HepG2 (cell line): ENCODE data around the gene RARG. TPM values are rescaled to one million over a fixed set of nuclear protein-coding genes. Genes with fewer than 3 reads are reported as not detected.
A peak's percentile ranks its signal among the peaks of the same experiment; 100 is the strongest.

Experiments
- ARID2 ChIP-seq: sonication (generic); formaldehyde crosslinking; IDR thresholded peaks from 2 replicates; pipeline ENCODE4 v1.8.1; 2022; ENCODE audit warnings: mild to moderate bottlenecking, missing genetic modification reagents, borderline replicate concordance
- CAMTA2 ChIP-seq: sonication (generic); formaldehyde crosslinking; IDR thresholded peaks from 2 replicates; pipeline ENCODE4 v1.4.0; 2020; ENCODE audit warnings: mild to moderate bottlenecking, missing genetic modification reagents, borderline replicate concordance
- FOXJ3 ChIP-seq: sonication (generic); formaldehyde crosslinking; IDR thresholded peaks from 2 replicates; pipeline ENCODE4 v1.4.0; 2020; ENCODE audit warnings: missing genetic modification reagents, mild to moderate bottlenecking, borderline replicate concordance
- GABPA ChIP-seq, 2 experiments: IDR thresholded peaks; 2 replicates each; pipeline ENCODE4 v1.6.1; 2011 to 2016; ENCODE audit warnings: low read depth in 2 of 2, low read length in 1 of 2, missing biosample characterization in 1 of 2, missing genetic modification characterization in 1 of 2
- MEIS2 ChIP-seq: sonication (generic); formaldehyde crosslinking; IDR thresholded peaks from 2 replicates; pipeline ENCODE4 v1.9.0; 2021; ENCODE audit warnings: mild to moderate bottlenecking, missing genetic modification reagents
- NFIB ChIP-seq: sonication (generic); formaldehyde crosslinking; IDR thresholded peaks from 2 replicates; pipeline ENCODE4 v1.9.0; 2021; ENCODE audit warnings: missing genetic modification reagents, mild to moderate bottlenecking, borderline replicate concordance
- NONO ChIP-seq, 2 experiments: fragments of 450-650 bp in 1 of 2; sonication (generic) in 1 of 2; formaldehyde crosslinking in 1 of 2; IDR thresholded peaks in 1 of 2; conservative IDR thresholded peaks in 1 of 2; 2 replicates each; pipeline versions ENCODE4 v1.6.1 to v1.8.0; 2017 to 2022; ENCODE audit warnings: mild to moderate bottlenecking in 1 of 2, missing genetic modification reagents in 1 of 2, moderate library complexity in 1 of 2
- RAD51 ChIP-seq: fragments of 450-650 bp; IDR thresholded peaks from 2 replicates; pipeline ENCODE4 v1.6.1; 2016; ENCODE audit warnings: borderline replicate concordance
- SIN3B ChIP-seq: fragments of 150-350 bp; IDR thresholded peaks from 2 replicates; pipeline ENCODE4 v1.6.1; 2014; ENCODE audit warnings: low read length
- SNAPC2 ChIP-seq: sonication (generic); formaldehyde crosslinking; IDR thresholded peaks from 2 replicates; pipeline ENCODE4 v1.8.1; 2022; ENCODE audit warnings: mild to moderate bottlenecking, missing genetic modification reagents
- SOX13 ChIP-seq, 3 experiments: fragments of 450-650 bp in 1 of 3; sonication (generic) in 1 of 3; formaldehyde crosslinking in 1 of 3; IDR thresholded peaks in 2 of 3; conservative IDR thresholded peaks in 1 of 3; 2 replicates each; pipeline versions ENCODE4 v1.5.0 to v1.6.1; 2016 to 2020; ENCODE audit warnings: antibody characterized with exemption in 1 of 3, mild to moderate bottlenecking in 1 of 3, missing compliant biosample characterization in 1 of 3, missing genetic modification reagents in 1 of 3, moderate library complexity in 1 of 3
- ZBTB7B ChIP-seq: sonication (generic); formaldehyde crosslinking; IDR thresholded peaks from 2 replicates; pipeline ENCODE4 v1.4.0; 2020; ENCODE audit warnings: missing genetic modification reagents
- ZFP1 ChIP-seq: IDR thresholded peaks from 2 replicates; pipeline ENCODE4 v1.6.1; 2016
- ZNF850 ChIP-seq: sonication (generic); formaldehyde crosslinking; conservative IDR thresholded peaks from 2 replicates; pipeline ENCODE4 v1.9.0; 2021; ENCODE audit warnings: mild to moderate bottlenecking, missing genetic modification reagents
- polyA plus RNA-seq, 8 experiments: library from polyadenylated mRNA; depleted of rRNA in 3 of 8; stranded (reverse) in 7 of 8; unstranded in 1 of 8; fragments of >200 nt; fragmentation: Illumina TruSeq in 4 of 8; extraction: Trizol in 4 of 8; gene quantifications; 2 replicates each; pipeline versions ENCODE4 v1.2.1 to v1.2.3, GENCODE V29; 2011 to 2016; ENCODE audit warnings: low read depth in 4 of 8, missing spikeins in 1 of 8, mixed read lengths in 1 of 8; ENCODE audit not compliant: insufficient read depth in 1 of 8
- total RNA-seq, 5 experiments: library from RNA; depleted of rRNA; stranded (reverse); fragments of >200 nt; fragmentation: Illumina TruSeq; extraction: Trizol; gene quantifications; 2 replicates each; pipeline ENCODE4 v1.2.3, GENCODE V29; 2016; ENCODE audit warnings: low read depth in 1 of 5
- TF ChIP-seq, protein P1 (sequence below): sonication (generic); formaldehyde crosslinking; IDR thresholded peaks from 2 replicates; pipeline ENCODE4 v1.5.0; 2020; ENCODE audit warnings: missing genetic modification reagents
- TF ChIP-seq, protein P2 (sequence below): sonication (generic); formaldehyde crosslinking; IDR thresholded peaks from 2 replicates; pipeline ENCODE4; 2020; ENCODE audit warnings: missing genetic modification reagents, mild to moderate bottlenecking, borderline replicate concordance
- TF ChIP-seq, protein P3 (sequence below): sonication (generic); formaldehyde crosslinking; IDR thresholded peaks from 2 replicates; pipeline ENCODE4 v1.8.1; 2023; ENCODE audit warnings: mild to moderate bottlenecking, inconsistent platforms, moderate library complexity, missing genetic modification reagents, borderline replicate concordance
- TF ChIP-seq, protein P4 (sequence below): sonication (generic); formaldehyde crosslinking; IDR thresholded peaks from 2 replicates; pipeline ENCODE4 v1.5.0; 2020; ENCODE audit warnings: missing genetic modification reagents

The RARG gene
- total and polyA plus RNA-seq, 2 of the 13 experiments (the other 11 are each of a cell fraction or from before 2014, with no cell fraction given): 0.77 to 1.5 TPM

DNA sequence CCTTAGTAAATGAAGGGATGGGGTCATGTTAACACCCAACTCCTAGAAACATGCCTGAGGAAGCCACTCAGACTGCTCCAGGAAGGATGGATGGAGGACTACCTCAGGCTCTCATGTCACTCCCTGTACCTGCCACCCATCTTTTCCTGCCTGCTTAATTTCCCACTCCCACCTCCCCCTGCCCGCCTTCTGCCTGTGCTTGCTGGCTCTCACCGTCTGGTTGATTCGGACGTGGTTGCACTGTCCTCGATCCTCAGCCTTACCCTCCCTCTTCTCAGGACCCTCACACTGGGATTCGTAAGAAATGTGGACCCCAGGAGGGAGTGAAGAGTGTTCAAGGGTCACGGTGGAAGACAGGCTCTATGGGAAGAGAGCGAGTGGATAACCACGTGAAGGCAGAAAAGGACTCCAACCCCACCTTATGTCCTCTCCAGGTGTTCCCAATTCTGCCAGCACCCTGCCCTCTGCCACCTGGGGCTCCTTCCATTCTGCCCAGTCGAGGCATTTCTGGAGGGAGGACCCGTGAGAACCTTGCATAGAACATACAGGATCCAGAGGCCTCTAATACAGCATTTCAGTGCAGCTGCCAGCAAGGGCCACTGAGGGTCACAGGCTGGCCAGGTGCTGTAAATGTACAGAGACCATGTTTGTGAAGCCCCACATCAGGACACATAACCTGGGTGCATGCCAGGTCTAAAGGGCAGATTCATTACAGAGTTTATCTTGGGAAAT is 37.9 kb downstream of the RARG start (continued):
- TF ChIP-seq ZFP1 (CRISPR knock-in tag) (no peak), ZNF850 (no peak), SOX13 (IDR thresholded peaks at IDR 0.05) (no peak), SOX13 (CRISPR knock-in tag; conservative IDR thresholded peaks at IDR 0.05 in 1 of 2, IDR thresholded peaks at IDR 0.05 in 1 of 2) (no peak), FOXJ3 (no peak), ARID2 (CRISPR knock-in tag) (no peak), ZBTB7B (CRISPR knock-in tag) (peak; percentile 35; the same call in 1 of the 2 replicates), SIN3B (no peak), RAD51 (no peak), CAMTA2 (CRISPR knock-in tag) (no peak), NONO (IDR thresholded peaks at IDR 0.05) (no peak), NONO (CRISPR knock-in tag; conservative IDR thresholded peaks at IDR 0.05) (peak; percentile 34), MEIS2 (CRISPR knock-in tag) (no peak), NFIB (CRISPR knock-in tag) (no peak), GABPA (IDR thresholded peaks at IDR 0.05; ENCODE audit: low read depth, low read length) (no peak), GABPA (CRISPR knock-in tag; IDR thresholded peaks at IDR 0.05; ENCODE audit: low read depth) (no peak), SNAPC2 (CRISPR knock-in tag) (no peak)
- TF ChIP-seq, protein P1, sequence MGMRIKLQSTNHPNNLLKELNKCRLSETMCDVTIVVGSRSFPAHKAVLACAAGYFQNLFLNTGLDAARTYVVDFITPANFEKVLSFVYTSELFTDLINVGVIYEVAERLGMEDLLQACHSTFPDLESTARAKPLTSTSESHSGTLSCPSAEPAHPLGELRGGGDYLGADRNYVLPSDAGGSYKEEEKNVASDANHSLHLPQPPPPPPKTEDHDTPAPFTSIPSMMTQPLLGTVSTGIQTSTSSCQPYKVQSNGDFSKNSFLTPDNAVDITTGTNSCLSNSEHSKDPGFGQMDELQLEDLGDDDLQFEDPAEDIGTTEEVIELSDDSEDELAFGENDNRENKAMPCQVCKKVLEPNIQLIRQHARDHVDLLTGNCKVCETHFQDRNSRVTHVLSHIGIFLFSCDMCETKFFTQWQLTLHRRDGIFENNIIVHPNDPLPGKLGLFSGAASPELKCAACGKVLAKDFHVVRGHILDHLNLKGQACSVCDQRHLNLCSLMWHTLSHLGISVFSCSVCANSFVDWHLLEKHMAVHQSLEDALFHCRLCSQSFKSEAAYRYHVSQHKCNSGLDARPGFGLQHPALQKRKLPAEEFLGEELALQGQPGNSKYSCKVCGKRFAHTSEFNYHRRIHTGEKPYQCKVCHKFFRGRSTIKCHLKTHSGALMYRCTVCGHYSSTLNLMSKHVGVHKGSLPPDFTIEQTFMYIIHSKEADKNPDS: no peak
- TF ChIP-seq, protein P2, sequence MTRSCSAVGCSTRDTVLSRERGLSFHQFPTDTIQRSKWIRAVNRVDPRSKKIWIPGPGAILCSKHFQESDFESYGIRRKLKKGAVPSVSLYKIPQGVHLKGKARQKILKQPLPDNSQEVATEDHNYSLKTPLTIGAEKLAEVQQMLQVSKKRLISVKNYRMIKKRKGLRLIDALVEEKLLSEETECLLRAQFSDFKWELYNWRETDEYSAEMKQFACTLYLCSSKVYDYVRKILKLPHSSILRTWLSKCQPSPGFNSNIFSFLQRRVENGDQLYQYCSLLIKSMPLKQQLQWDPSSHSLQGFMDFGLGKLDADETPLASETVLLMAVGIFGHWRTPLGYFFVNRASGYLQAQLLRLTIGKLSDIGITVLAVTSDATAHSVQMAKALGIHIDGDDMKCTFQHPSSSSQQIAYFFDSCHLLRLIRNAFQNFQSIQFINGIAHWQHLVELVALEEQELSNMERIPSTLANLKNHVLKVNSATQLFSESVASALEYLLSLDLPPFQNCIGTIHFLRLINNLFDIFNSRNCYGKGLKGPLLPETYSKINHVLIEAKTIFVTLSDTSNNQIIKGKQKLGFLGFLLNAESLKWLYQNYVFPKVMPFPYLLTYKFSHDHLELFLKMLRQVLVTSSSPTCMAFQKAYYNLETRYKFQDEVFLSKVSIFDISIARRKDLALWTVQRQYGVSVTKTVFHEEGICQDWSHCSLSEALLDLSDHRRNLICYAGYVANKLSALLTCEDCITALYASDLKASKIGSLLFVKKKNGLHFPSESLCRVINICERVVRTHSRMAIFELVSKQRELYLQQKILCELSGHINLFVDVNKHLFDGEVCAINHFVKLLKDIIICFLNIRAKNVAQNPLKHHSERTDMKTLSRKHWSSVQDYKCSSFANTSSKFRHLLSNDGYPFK (CRISPR knock-in tag): no peak
- TF ChIP-seq, protein P3, sequence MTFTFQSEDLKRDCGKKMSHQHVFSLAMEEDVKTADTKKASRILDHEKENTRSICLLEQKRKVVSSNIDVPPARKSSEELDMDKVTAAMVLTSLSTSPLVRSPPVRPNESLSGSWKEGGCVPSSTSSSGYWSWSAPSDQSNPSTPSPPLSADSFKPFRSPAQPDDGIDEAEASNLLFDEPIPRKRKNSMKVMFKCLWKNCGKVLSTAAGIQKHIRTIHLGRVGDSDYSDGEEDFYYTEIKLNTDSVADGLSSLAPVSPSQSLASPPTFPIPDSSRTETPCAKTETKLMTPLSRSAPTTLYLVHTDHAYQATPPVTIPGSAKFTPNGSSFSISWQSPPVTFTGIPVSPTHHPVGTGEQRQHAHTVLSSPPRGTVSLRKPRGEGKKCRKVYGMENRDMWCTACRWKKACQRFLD: no peak
- TF ChIP-seq, protein P4, sequence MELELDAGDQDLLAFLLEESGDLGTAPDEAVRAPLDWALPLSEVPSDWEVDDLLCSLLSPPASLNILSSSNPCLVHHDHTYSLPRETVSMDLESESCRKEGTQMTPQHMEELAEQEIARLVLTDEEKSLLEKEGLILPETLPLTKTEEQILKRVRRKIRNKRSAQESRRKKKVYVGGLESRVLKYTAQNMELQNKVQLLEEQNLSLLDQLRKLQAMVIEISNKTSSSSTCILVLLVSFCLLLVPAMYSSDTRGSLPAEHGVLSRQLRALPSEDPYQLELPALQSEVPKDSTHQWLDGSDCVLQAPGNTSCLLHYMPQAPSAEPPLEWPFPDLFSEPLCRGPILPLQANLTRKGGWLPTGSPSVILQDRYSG: no peak
